Fibroblast of skin of scalp (primary cell): ENCODE measurements around the gene SLC23A2.
A peak's percentile ranks its signal among the peaks of the same experiment; 100 is the strongest.

ENCODE experiments used
- DNase-seq: peaks from one replicate; pipeline ENCODE4 v3.0.0-alpha.2; 2013

Gene SLC23A2

GRCh38 chr20:4811661-4812181 lies 189.6 kb downstream of the SLC23A2 start:
- no peak for DNase-seq

DNA sequence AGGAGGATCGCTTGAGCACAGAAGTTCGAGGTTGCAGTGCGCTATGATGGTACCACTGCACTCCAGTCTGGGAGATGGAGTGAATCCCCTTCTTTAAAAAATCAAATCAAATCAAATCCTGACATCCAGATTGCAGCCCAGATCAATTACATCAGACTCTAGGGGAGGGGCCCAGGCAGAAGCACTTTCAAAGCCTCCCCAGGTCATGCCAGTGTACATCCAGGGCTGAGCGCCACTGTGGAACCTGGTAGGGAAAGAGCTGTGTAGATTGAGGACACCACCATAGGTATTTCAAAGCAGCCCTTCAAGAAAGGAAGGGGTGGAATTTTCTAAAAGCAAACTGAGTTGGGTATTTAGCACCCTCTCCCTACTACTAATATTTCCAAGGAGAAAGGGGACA lies 190.1 kb downstream of the SLC23A2 start:
- no peak for DNase-seq

GRCh38 chr20:4810426-4811019 lies 190.8 kb downstream of the SLC23A2 start:
- no peak for DNase-seq

GRCh38 chr20:4809707-4810106 lies 191.6 kb downstream of the SLC23A2 start:
- no peak for DNase-seq

- peak; percentile 71 for DNase-seq
These were observed 192.4 kb downstream of the SLC23A2 start for GRCh38 chr20:4808872-4809271.

DNA sequence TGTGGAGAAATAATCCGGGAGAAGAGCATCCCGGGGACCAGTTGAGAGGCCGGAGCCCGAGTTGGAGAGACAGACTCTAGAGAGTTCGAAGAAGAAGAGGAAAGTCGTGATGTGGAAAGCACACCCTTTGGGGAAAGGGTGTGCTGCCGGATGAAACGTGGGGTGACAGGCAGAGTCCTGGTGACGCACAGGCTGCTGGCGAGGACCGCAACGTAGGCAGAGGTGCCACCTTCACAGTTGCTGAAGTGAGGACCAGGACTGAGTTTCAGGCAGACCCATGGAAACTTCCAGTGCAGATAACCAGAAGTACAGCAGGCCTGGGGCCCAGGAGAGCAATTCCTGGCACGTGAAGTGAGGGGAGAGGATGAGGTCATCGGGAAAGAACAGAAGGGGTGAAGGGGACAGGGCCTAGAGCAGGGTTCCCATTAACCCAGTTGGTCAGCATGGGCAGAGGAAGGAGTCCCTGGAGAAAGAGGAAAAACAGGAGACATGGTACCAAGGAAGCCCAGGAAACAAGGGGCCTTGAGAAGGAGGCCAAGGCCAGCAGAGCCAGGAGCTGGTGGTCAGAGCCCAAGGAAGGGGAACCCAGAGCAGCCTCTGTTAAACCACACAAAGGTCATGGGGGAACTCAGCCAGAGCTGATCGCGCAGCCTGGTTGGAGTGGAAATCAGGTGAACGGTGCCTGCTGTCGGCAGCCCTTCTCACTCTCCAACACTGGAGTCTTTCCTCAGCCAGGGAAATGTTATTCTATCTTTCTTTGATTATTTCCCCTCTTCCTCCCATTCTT lies 195.5 kb downstream of the SLC23A2 start:
- DNase-seq, result no peak

DNA sequence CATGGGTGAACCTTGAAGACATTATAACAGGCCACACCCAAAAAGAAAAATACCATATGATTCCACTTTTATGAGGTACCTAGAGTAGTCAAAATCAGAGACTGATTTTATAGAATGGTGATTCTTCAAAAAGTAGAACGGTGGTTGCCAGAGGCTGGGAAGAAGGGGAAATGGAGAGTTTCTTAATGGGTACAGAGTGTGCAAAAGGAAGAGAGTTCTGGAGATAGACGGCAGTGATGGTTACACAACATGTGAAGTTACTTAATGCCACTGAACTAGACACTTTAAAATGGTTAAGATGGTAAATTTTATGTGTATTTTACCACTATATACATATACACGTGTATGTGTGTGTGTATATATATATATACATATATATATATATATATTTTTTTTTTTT lies 198.8 kb downstream of the SLC23A2 start:
- DNase-seq, result no peak
